K562 (cell line): ENCODE measurements around the gene LIX1L. TPM values are rescaled to one million over a fixed set of nuclear protein-coding genes. Genes with fewer than 3 reads are reported as not detected.

ENCODE experiments used
- ATAC-seq: fragments of 200-7000 bp; cut with Tn5 transposase; 3 replicates; pipeline ENCODE4 v1.9.1; 2020; ENCODE audit warnings: moderate library complexity
- BruUV-seq: library from RNA; stranded (reverse); fragments of 400-500 nt; replicated peaks from 2 replicates; lab custom pipeline; 2021; lab: Mats Ljungman, UMichigan
- CTCF ChIA-PET: fragments of 300-600 bp; formaldehyde crosslinking; extraction: SDS; loops from one replicate; lab custom pipeline; 2021; ENCODE audit warnings: low intra/inter-chr PET ratio; lab: Yijun Ruan, JAX
- POLR2A ChIA-PET: fragments of 300-600, 350-650 bp; sonication (Branson Sonifier 250); formaldehyde crosslinking; extraction: SDS; loops from one replicate; lab custom pipeline; 2021; ENCODE audit warnings: antibody characterized with exemption, inconsistent platforms; lab: Yijun Ruan, JAX
- DNase-seq, 4 experiments: peaks; one replicate each; pipeline versions ENCODE4 v3.0.0 to v3.0.0-alpha.2; 2011 to 2018; ENCODE audit warnings: low spot score in 3 of 4, mixed read lengths in 3 of 4; ENCODE audit errors: extremely low read depth in 1 of 4
- FAIRE-seq: peaks from 2 replicates; lab custom pipeline; 2011; peaks lifted over from hg19 to GRCh38; lab: Jason Lieb, UNC
- H2AFZ ChIP-seq: 2 replicates; pipeline ENCODE4 v1.6.0; 2011; ENCODE audit warnings: low read depth, low read length, control low read depth, inconsistent platforms
- H3K27ac ChIP-seq: fragments of 200-600 bp; 3 replicates; pipeline ENCODE4 v1.8.0; 2011; ENCODE audit warnings: low read depth, mild to moderate bottlenecking, control low read depth, inconsistent platforms, low read length, moderate library complexity, mixed read lengths; ENCODE audit errors: extremely low read depth
- H3K27me3 ChIP-seq, 2 experiments: fragments of 300-600 bp in 1 of 2; 2 replicates in 1 of 2; 3 replicates in 1 of 2; pipeline versions ENCODE4 v1.6.0 to v1.8.0; 2011; ENCODE audit warnings: inconsistent platforms in 2 of 2, low read length in 2 of 2, mild to moderate bottlenecking in 1 of 2, mixed read lengths in 1 of 2, moderate library complexity in 1 of 2; ENCODE audit not compliant: control insufficient read depth in 2 of 2, insufficient read depth in 2 of 2
- H3K36me3 ChIP-seq: fragments of 300-600 bp; 3 replicates; pipeline ENCODE4 v1.8.0; 2011; ENCODE audit warnings: mild to moderate bottlenecking, low read length, inconsistent platforms; ENCODE audit not compliant: control insufficient read depth, insufficient read depth
- H3K4me1 ChIP-seq, 2 experiments: fragments of 200-600 bp in 1 of 2; replicated peaks in 1 of 2; 2 replicates in 1 of 2; 3 replicates in 1 of 2; pipeline versions ENCODE4 v1.5.1 to v1.8.0; 2011; ENCODE audit warnings: inconsistent platforms in 2 of 2, low read length in 2 of 2, mild to moderate bottlenecking in 1 of 2, mixed read lengths in 1 of 2, moderate library complexity in 1 of 2; ENCODE audit not compliant: control insufficient read depth in 2 of 2, insufficient read depth in 2 of 2
- H3K4me2 ChIP-seq: 2 replicates; pipeline ENCODE4 v1.6.1; 2011; ENCODE audit warnings: low read length, control low read depth, inconsistent platforms, mixed read lengths; ENCODE audit not compliant: insufficient read depth
- H3K4me3 ChIP-seq: fragments of 200-600 bp; sonication (generic), shearing (Covaris generic); 2 replicates; pipeline ENCODE4 v1.5.1; 2016; ENCODE audit warnings: control low read depth, inconsistent platforms
- H3K79me2 ChIP-seq: fragments of 200-600 bp; 3 replicates; pipeline ENCODE4 v1.8.0; 2011; ENCODE audit warnings: low read length, inconsistent platforms; ENCODE audit not compliant: control insufficient read depth, insufficient read depth
- H3K9ac ChIP-seq, 2 experiments: 2 replicates each; pipeline versions ENCODE4 v1.6.0 to v1.6.1; 2011; ENCODE audit warnings: low read depth in 2 of 2, low read length in 2 of 2, control low read depth in 1 of 2, inconsistent platforms in 1 of 2, mild to moderate bottlenecking in 1 of 2, mixed read lengths in 1 of 2; ENCODE audit not compliant: insufficient read depth in 1 of 2
- H3K9me1 ChIP-seq: one replicate; pipeline ENCODE4 v1.6.0; 2011; ENCODE audit warnings: inconsistent platforms, mild to moderate bottlenecking, low read length, moderate library complexity; ENCODE audit not compliant: control insufficient read depth, insufficient read depth
- H3K9me3 ChIP-seq: replicated peaks from 2 replicates; pipeline ENCODE4 v1.5.1; 2011; ENCODE audit warnings: low read depth, low read length, inconsistent platforms; ENCODE audit not compliant: control insufficient read depth, insufficient read depth
- H4K20me1 ChIP-seq: replicated peaks from 2 replicates; pipeline ENCODE4 v1.6.1; 2011; ENCODE audit warnings: low read length, inconsistent platforms, mixed read lengths; ENCODE audit not compliant: control insufficient read depth, insufficient read depth
- BCLAF1 ChIP-seq, 2 experiments: fragments of 450-650 bp in 1 of 2; IDR thresholded peaks; 2 replicates each; pipeline ENCODE4 v1.6.1; 2011 to 2017; ENCODE audit warnings: low read depth in 2 of 2, antibody characterized with exemption in 1 of 2, borderline replicate concordance in 1 of 2, low read length in 1 of 2, mild to moderate bottlenecking in 1 of 2, mixed read lengths in 1 of 2; ENCODE audit not compliant: control insufficient read depth in 1 of 2
- BMI1 ChIP-seq: fragments of 150-350 bp; IDR thresholded peaks from 2 replicates; pipeline ENCODE4 v1.6.1; 2014; ENCODE audit warnings: low read length
- GATAD2A ChIP-seq: fragments of 450-650 bp; IDR thresholded peaks from 2 replicates; pipeline ENCODE4 v1.6.1; 2017
- HDAC2 ChIP-seq: fragments of 450-650 bp; IDR thresholded peaks from 2 replicates; pipeline ENCODE4 v1.6.1; 2016; ENCODE audit warnings: mild to moderate bottlenecking
- HDGF ChIP-seq: fragments of 450-650 bp; IDR thresholded peaks from 2 replicates; pipeline ENCODE4 v1.6.1; 2016
- HIVEP1 ChIP-seq: fragments of 250-450 bp; sonication (Bioruptor Pico); IDR thresholded peaks from 2 replicates; pipeline ENCODE4 v1.4.0; 2020; ENCODE audit warnings: mild to moderate bottlenecking
- HMG20A ChIP-seq: fragments of 450-650 bp; formaldehyde crosslinking; conservative IDR thresholded peaks from 2 replicates; pipeline ENCODE4 v1.4.0; 2020; ENCODE audit warnings: mild to moderate bottlenecking, mixed read lengths
- JUN ChIP-seq, 2 experiments: sonication (generic) in 1 of 2; formaldehyde crosslinking in 1 of 2; IDR thresholded peaks; 2 replicates each; pipeline versions ENCODE4 v1.6.1 to v1.8.0; 2012 to 2022; ENCODE audit warnings: borderline replicate concordance in 2 of 2, mild to moderate bottlenecking in 2 of 2, improper control_type of control experiment in 1 of 2, low read depth in 1 of 2, low read length in 1 of 2, missing genetic modification reagents in 1 of 2
- MXD1 ChIP-seq: fragments of 250-450 bp; sonication (Bioruptor Pico); IDR thresholded peaks from 2 replicates; pipeline ENCODE4 v1.8.0; 2021; ENCODE audit warnings: borderline replicate concordance, mild to moderate bottlenecking, moderate library complexity; ENCODE audit not compliant: poor library complexity, severe bottlenecking
- NKRF ChIP-seq: fragments of 450-650 bp; IDR thresholded peaks from 2 replicates; pipeline ENCODE4 v1.6.1; 2016; ENCODE audit warnings: borderline replicate concordance
- THRB ChIP-seq: fragments of 450-650 bp; formaldehyde crosslinking; conservative IDR thresholded peaks from 2 replicates; pipeline ENCODE4 v1.4.0; 2022; ENCODE audit warnings: mild to moderate bottlenecking, missing genetic modification characterization
- ZNF175 ChIP-seq: fragments of 200-800 bp; sonication (Bioruptor generic); IDR thresholded peaks from 2 replicates; pipeline ENCODE4 v1.6.1; 2016; ENCODE audit warnings: low read depth, mild to moderate bottlenecking, missing genetic modification characterization, missing compliant biosample characterization
- WGBS: fragments of 100-300 bp; shearing (Covaris generic); methylation state at CpG from one replicate; pipeline ENCODE4 v1.1.6; 2016; ENCODE audit warnings: low coverage, mixed read lengths; ENCODE audit not compliant: insufficient coverage; ENCODE audit errors: missing lambda C conversion rate; 5-methylcytosine and 5-hydroxymethylcytosine counted together
- in situ Hi-C: fragments of 300-500 bp; cut with MboI; formaldehyde crosslinking; loops from 4 replicates; pipeline ENCODE4 v1.15.0; 2018; ENCODE audit warnings: inconsistent platforms, mixed read lengths
- intact Hi-C: fragments of 100-400 bp; cut with micrococcal nuclease; formaldehyde crosslinking; loops from 2 replicates; pipeline ENCODE4 v1.14.2; 2022
- polyA plus RNA-seq, 8 experiments: library from polyadenylated mRNA; depleted of rRNA in 4 of 8; stranded (reverse) in 5 of 8; unstranded in 3 of 8; fragments of >200 nt; fragmentation: Nextera tagmentation in 2 of 8; fragmentation: Illumina TruSeq in 1 of 8; extraction: Ambion mirVana in 2 of 8; extraction: Trizol in 1 of 8; gene quantifications; 2 replicates each; pipeline versions ENCODE4 v1.2.1 to v1.2.3, GENCODE V29; 2011 to 2014; ENCODE audit warnings: inconsistent platforms in 1 of 8, missing spikeins in 1 of 8
- total RNA-seq, 7 experiments: library from RNA; depleted of rRNA in 6 of 7; stranded (reverse); fragments of >200 nt in 6 of 7; fragmentation: Illumina TruSeq in 2 of 7; extraction: Trizol in 2 of 7; gene quantifications; 2 replicates each; pipeline versions ENCODE4 v1.2.1 to v1.2.3, GENCODE V29; 2011 to 2021; ENCODE audit warnings: low replicate concordance in 1 of 7

Gene LIX1L
- total and polyA plus RNA-seq, 9 of the 15 experiments (the other 6 are each of a cell fraction or from before 2014, with no cell fraction given), result 4.6 to 26.5 (median 12.5) TPM

GRCh38 chr1:145918992-145919939 is 38.6 kb downstream of the LIX1L start:
- intact Hi-C loops, result no loop called here
- Histone ChIP-seq H3K4me1 (peaks cover 7 to 23% of the 10 kb centered on the region in 2 experiments; a peak in 4 of 5 replicates), H3K9ac (peak overlapping the region; percentile 85 to 90), H3K27me3 (no peaks in the 10 kb centered on the region), H3K4me3 (peak overlapping the region; percentile 63), H4K20me1 (no peaks in the 10 kb centered on the region), H3K36me3 (peaks cover 28% of the 10 kb centered on the region; the same call in 2 of the 3 replicates), H3K9me3 (no peaks in the 10 kb centered on the region), H3K9me1 (no peaks in the 10 kb centered on the region), H3K4me2 (peak overlapping the region; percentile 93), H3K27ac (peak overlapping the region; percentile 96), H2AFZ (peak overlapping the region; percentile 98), H3K79me2 (peaks cover 8% of the 10 kb centered on the region)
- in situ Hi-C loops, result no loop called here
- POLR2A ChIA-PET, result interaction anchor here (0.6 to 2.3 kb wide), 12 partner anchors 8 to 139 kb away, joined by 3 to 18 read pairs (median 4); partner anchors contain the start of genes ANKRD34A, NUDT17, POLR3GL and RBM8A
- 2% methylated on average over 33 of the region's 33 CpGs for WGBS
- CTCF ChIA-PET, result interaction anchor here (0.7 kb wide), 1 partner anchor 94 kb away, joined by 3 read pairs; no protein-coding TSS in a partner anchor
- peak; percentile 49 for FAIRE-seq
- ATAC-seq, result peak; percentile 93
- TSS peak; percentile 76 for BruUV-seq
- DNase-seq, result peak; percentile 57 to 82 (median 67)
- TF ChIP-seq HIVEP1 (no peak), NKRF (peak; percentile 67; the same call in 1 of the 2 replicates), BCLAF1 (IDR thresholded peaks at IDR 0.05; ENCODE audit: borderline replicate concordance in 1 of 2, control insufficient read depth in 1 of 2, low read depth in 2 of 2, low read length in 1 of 2) (no peak), JUN (IDR thresholded peaks at IDR 0.05; ENCODE audit: borderline replicate concordance, low read depth, low read length) (no peak), JUN (CRISPR knock-in tag; IDR thresholded peaks at IDR 0.05; ENCODE audit: borderline replicate concordance) (peak; percentile 47; the same call in 1 of the 2 replicates), ZNF175 (CRISPR knock-in tag) (no peak), HDAC2 (no peak), MXD1 (CRISPR knock-in tag) (no peak), BMI1 (no peak), GATAD2A (no peak), HMG20A (CRISPR knock-in tag) (no peak), THRB (CRISPR knock-in tag) (peak; percentile 55; the same call in 1 of the 2 replicates), HDGF (no peak)
